Limb (tissue), 2 donors: ENCODE measurements around the gene RPL18.
"Not testable (repeated sequence)": the region's sequence is repeated elsewhere in the genome, so short reads cannot be mapped to it uniquely, and the experiment has no call there.

Experiments used
- DNase-seq, 2 donors: peaks; one replicate each; pipeline ENCODE4 v3.0.0-alpha.2; 2016; ENCODE audit errors: extremely low spot score in 2 of 2

The RPL18 gene

GRCh38 chr19:48588670-48589401 lies 30.1 kb downstream of the RPL18 start:
- peak; percentile 73 to 89 for DNase-seq

GRCh38 chr19:48587387-48587786 lies 31.6 kb downstream of the RPL18 start:
- no peak for DNase-seq

- DNase-seq: no peak
These were observed 36.8 kb downstream of the RPL18 start for GRCh38 chr19:48582168-48582567.

DNA sequence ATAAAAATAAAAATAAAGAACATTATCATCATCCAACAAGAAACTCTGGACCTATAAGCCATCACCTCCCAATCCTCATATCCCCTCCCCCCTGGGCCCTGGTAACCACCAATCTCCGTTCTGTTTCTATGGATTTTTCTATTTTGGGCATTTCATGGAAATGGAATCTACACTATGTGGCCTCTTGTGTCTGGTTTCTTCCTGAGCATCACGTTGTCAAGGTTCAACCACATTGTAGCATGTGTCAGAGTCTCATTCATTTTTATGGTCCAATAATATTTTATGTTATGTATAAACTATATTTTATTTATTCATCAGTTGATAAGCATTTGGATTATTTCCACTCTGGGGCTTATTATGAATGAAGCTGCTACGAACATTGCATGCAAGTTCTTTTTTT lies 40.1 kb downstream of the RPL18 start:
- no peak for DNase-seq

DNA sequence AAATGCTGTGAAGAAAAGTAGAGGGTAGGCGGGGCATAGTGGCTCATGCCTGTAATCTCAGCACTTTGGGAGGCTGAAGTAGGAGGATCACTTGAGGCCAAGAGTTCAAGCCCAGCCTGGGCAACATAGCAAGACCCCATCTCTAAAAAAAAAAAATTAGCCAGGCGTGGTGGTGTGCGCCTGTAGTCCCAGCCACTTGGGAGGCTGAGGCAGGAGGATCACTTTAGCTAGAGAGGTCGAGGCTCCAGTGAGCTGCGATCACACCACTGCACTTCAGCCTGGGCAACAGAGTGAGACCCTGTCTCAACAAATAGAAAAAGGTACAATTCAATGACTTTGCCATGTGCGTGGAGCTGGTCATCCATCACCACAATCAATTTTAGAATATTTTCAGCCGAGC lies 41.1 kb downstream of the RPL18 start:
- DNase-seq: not testable (repeated sequence)

GRCh38 chr19:48575931-48576622 lies 42.9 kb downstream of the RPL18 start:
- DNase-seq: no peak

DNA sequence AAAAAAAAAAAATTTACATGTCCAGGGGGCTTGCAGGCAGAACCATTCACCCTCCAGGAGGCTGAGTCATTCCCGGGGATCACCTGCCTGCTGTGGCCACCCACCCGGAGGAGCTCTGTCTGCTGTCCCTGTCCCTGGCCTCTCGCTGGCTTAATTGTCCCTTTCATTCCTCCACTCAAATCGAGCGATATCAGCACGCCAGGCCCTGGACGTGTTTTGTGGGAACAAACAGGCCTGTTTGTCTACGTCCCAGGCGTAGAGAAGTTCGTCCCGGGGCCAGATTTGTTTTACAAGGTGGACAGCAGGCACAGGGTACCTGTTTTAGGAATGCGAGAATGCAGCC lies 45.8 kb downstream of the RPL18 start:
- no peak for DNase-seq

GRCh38 chr19:48571378-48572162 lies 47.4 kb downstream of the RPL18 start:
- DNase-seq: no peak

DNA sequence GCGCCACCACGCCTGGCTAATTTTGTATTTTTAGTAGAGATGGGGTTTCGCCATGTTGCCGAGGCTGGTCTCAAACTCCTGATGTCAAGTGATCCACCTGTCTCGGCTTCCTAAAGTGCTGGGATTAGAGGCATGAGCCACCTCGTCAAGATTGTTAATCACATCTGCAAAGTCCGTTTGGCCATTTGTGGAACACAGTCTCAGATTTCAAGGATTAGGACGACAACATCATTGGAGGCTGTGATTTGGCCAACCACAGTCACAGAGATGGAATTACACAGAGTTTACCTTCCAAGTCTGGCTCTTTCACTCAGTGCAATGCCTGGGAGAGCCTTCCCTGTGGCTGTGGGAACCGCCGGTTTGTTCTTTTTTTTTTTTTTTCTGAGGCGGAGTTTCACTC lies 49.2 kb downstream of the RPL18 start:
- DNase-seq: no peak

DNA sequence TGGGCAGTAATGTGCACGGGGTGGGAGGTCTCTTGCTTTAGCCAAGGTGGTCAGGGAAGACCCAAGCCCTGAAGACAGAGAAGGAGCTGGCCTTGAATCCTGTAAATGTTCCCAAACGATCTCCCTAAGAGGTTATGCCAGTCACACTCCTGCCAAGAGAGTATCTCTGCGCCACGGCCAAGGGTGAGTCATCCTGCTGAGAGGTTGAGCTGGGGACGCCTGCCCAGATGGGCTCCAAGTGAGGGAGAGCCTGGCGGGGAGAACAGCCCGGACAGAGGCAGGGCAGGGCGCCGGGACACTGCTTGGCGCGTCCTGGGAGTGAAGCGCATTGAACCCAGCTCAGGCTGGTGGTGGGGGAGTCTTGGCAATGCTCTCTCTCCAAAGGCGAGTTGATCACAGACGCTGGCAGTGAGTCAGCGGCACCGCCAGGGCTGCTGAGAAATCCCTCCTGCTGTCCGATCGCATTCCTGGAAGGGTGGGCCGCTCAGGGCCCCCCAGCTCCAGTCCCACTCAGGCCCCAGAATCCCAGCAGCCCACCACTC lies 50.6 kb downstream of the RPL18 start:
- peak in 1 of 2 donors; percentile 33 for DNase-seq
